Brain pericyte (primary cell): Measurements from ENCODE around the gene FNDC3B.

Experiments
- DNase-seq: peaks from one replicate; pipeline ENCODE4 v3.0.0-alpha.2; 2012; ENCODE audit warnings: low read depth, low spot score

Gene FNDC3B

DNA sequence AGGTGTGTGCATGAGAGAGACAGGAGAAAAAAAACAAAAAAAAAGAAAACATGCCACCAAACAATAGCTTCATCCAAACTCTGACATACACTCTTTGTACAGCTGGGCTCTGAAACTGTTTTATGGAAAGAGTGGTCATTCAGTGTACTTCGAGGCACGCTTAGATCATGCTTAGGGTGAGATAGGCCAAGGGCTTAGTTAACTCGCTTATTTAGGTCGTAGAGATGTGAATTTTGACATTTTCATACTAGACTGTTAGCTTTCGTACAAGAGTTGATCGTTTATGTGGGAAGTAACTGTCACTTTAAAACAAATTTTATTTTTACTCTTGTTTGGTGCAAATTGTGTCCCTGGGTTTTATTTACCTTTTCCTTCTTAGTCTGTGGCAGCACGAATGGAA lies 242.5 kb downstream of the FNDC3B start:
- DNase-seq, result no peak

DNA sequence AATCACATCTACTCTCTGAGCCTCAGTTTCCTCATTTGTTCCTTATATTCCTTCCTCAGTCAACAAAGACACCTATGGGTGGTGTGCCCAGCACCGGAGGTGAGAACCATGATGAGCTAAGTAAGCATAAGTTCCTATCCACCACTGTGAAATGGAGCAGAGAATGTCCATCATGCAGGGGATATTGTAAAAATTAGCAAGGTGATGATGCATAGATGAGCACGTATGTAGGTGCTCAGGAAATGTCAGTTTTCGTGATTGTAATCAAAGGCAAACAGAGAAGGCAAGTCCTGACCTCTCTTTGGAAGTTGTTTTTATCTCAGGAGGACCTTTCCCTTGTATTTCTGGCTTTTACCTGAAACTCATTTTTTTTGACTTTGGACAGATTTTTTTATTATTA lies 243.5 kb downstream of the FNDC3B start:
- no peak for DNase-seq

GRCh38 chr3:172283841-172284357 lies 244.5 kb downstream of the FNDC3B start:
- no peak for DNase-seq

DNA sequence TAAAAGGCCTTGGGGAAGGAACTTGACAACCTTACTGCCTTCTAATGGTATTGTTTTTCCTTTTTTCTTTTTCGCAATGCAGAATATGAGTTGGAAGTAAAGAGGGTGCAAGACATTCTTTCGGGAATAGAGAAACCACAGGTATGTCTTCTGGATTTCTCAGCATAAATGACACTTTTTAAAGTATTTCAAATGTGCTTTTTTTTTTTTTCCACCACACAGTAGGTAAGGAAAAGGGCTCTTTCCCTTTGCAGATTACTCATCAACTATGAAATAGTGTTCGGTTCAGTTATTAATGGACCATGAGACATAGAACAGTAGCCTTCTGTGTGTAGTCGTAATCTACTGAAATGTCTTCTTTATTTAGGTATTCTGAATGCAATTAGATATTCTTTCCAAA lies 246.5 kb downstream of the FNDC3B start:
- no peak for DNase-seq

- no peak for DNase-seq
Observed at GRCh38 chr3:172286548-172287148, 247.3 kb downstream of the FNDC3B start.

GRCh38 chr3:172287937-172288477 lies 248.6 kb downstream of the FNDC3B start:
- no peak for DNase-seq

DNA sequence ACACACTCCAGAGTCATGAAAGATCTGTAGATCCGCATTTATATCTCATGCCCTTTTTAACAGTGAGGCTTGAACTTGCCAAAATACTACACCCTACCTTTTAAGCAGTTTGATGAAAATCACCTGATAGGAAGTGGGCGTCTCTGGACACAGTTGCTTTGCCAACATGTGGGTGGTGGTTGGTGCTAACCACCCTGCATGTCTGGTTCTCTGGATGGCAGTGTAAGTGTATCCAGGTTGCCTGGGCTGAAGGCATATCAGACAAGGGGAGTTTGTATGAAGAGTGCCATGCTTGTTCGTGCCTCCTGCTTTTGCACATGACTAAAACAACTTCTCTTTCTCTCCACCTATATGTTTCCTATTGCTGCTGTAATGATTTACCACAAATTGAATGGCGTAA lies 249.3 kb downstream of the FNDC3B start:
- DNase-seq, result no peak

DNA sequence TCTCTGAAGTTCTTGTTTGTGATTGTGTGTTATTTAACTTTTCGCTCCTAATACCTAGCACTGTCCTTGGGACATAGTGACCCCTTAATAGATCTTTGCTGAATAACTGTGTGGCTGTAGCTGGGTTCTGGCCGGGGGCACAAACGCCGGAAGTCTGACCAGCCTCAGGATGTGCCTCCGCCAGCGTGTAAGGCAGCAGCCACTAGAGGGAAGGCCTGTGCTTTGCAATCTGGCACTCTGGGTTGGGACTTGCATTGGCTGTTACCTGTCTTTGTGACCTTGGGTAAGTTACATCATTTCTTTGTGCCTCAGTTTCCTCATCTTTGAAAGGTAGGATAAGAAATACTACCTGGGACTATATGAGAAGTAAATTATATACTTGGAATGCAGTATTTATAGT lies 250.2 kb downstream of the FNDC3B start:
- DNase-seq, result no peak

DNA sequence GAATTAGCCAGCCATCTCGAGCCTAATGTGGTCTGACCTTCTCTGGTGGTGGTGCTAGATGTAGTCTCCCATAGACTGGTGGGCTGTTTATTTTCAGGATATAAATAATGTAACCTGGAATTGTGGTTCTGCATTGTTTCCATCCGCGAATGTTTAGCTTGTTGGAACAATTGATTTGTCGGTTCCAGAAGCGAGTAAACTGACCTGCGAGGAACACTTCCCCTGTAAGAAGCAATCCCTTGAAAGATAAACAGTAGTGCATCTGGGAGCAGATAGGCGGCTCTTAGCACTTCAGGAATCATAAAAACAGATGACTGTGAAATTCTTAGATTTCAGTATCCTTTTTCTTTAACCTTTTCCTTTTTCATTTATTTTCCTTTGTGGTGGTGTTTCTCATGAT lies 251.1 kb downstream of the FNDC3B start:
- DNase-seq, result no peak

- no peak for DNase-seq
Observed at GRCh38 chr3:172291650-172292049, 252.3 kb downstream of the FNDC3B start.

DNA sequence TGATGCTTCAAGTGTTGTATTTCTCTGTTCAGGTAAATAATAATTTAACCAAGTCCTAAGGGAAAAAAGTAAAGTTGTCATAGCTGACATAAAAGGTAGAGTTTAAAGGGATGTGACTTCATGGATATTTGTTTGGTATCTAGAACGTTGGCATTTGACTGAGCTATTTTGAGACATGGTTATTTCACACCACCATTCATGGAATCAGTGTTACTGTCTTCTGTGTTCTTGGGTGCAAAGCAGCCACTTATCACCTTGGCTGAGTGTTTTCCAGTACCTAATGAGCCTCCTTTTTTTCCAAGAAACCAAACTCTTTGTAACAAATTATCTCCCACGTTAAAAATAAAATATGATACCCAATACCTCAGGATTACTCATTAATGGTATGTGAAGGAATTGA lies 253.0 kb downstream of the FNDC3B start:
- DNase-seq, result no peak

DNA sequence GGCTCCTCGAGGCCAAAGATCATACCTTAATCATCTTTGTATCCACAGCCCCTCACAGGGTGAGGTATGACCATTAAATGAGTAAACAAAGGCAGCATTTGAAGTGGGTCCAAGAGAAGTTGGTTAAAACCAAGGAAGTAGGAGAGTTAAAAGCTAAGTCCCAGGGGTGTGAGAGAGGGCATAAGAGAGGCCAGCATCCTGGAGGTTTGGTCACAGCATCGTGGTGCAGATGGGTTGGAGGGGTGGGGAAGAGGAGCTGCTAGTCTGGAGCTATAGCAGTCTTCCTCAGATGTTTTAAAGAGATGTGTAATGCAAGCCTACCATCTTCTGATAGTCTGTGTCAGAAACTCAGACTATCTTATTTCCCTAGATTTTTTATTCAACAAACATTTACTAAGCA lies 253.7 kb downstream of the FNDC3B start:
- no peak for DNase-seq

GRCh38 chr3:172294223-172294806 lies 254.9 kb downstream of the FNDC3B start:
- no peak for DNase-seq

- no peak for DNase-seq
Observed at GRCh38 chr3:172296248-172296974, 257.0 kb downstream of the FNDC3B start.

- DNase-seq, result no peak
Observed at GRCh38 chr3:172296975-172297332, 257.6 kb downstream of the FNDC3B start.

DNA sequence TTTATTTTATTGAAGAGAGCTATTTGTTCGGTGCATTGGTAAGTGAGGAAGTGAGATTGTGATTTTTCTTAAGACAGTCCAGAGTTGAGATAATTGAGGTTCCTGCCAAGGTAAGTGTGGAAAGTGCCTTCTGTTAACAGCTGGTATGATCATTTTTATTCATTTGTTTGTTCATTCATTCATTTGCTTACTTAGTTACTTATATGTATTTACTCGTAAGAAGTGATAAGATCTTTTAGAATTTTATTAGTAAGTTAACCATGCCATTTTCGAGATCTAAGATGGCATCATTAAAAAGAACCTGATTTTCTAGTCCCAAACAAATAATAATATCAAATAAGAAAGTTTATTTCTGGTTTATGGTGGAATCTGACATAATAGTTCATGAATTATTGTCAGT lies 258.9 kb downstream of the FNDC3B start:
- no peak for DNase-seq

DNA sequence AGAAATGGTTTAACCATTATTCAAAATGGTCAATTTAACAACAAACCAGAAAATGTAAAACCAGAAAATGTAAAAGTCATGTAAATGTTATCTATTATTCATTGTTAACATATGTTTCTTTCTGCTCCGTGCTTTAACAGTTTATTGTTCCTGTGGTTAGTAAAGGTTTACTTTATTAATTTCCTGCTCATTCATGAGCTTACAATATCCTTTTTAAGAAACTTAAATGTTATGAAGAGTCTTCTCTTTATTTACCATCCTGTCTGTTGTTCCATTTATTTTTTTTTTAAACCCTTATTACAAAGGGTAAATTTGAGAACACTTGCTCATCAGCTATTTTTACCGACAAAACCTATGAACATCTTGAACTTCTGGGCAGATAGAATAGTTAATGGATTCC lies 260.8 kb downstream of the FNDC3B start:
- no peak for DNase-seq

DNA sequence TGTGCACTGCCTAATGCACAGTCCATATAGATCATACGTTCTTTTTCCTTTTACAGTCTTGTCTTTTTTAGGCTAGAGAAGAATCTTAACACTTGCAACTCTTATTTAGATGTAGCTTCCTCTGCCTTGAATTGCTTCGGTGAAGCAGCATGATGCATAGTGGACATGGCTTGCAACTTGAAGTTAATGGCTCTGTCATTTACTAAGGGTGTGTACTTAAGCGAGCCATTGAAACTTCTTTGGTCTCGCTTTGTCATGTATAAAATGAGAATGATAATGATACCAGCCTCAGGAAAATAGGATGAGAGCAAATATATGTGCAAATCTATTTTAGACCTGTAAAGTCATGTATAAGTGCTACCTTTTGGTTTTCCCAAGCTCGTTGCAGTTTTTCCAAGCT lies 261.5 kb downstream of the FNDC3B start:
- DNase-seq, result no peak

GRCh38 chr3:172302203-172302602 lies 262.8 kb downstream of the FNDC3B start:
- DNase-seq, result no peak

- DNase-seq, result no peak
Observed at GRCh38 chr3:172303181-172303580, 263.8 kb downstream of the FNDC3B start.

DNA sequence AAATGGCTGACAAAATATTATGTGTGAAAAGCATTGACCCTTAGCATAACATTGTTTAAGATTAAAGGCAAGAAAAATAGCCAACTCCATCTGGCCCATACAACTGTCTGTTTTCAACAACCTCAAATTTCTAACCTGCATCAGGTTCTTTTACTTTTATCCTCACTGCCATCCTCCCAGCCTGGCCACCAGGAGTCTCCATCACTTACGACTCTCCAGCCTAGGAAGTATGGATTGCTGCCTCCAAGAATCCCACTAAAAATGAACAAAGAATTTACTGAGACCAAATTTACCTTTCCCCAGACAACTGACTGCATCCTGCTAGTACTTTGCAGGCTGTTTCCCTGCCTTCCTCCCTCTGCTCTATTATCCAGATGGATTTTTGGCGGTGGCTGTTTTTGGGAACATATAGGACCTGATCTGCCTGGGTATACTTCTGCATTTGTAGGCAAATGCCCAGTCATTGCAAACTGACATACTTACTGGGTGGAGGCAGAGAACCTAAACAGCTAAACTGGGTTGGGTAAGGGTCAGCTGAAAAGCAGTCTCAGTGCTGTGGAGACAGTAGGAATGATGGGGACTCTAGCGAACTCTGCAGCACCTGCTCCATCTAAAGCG lies 264.7 kb downstream of the FNDC3B start:
- no peak for DNase-seq

- DNase-seq, result no peak
Observed at GRCh38 chr3:172305552-172305951, 266.2 kb downstream of the FNDC3B start.
